Spleen (tissue), 7 donors: Measurements from ENCODE around the gene STARD9.

Source experiments
- CTCF ChIP-seq, 11 experiments: fragments of 200-600 bp in 7 of 11; fragments of 450-650 bp in 4 of 11; sonication (generic) in 4 of 11; IDR thresholded peaks in 8 of 11; conservative IDR thresholded peaks in 3 of 11; 1 replicate in 7 of 11; 2 replicates in 4 of 11; pipeline versions ENCODE4 v1.4.0 to v1.8.0; 2016 to 2021; ENCODE audit warnings: antibody characterized with exemption in 11 of 11, inconsistent platforms in 4 of 11, mild to moderate bottlenecking in 1 of 11
- POLR2A ChIP-seq, 3 donors: fragments of 450-650 bp; IDR thresholded peaks; one replicate each; pipeline ENCODE4 v1.5.1; 2017; ENCODE audit warnings: antibody characterized with exemption in 3 of 3, mild to moderate bottlenecking in 1 of 3
- donor health status: DM: no; HTN: no; CAD: no; lungs with moderate emphysema.
- donor health status: DM: no; HTN: no; CAD: no.
- donor health status: DM: no; HTN: no; CAD: no.

DNA sequence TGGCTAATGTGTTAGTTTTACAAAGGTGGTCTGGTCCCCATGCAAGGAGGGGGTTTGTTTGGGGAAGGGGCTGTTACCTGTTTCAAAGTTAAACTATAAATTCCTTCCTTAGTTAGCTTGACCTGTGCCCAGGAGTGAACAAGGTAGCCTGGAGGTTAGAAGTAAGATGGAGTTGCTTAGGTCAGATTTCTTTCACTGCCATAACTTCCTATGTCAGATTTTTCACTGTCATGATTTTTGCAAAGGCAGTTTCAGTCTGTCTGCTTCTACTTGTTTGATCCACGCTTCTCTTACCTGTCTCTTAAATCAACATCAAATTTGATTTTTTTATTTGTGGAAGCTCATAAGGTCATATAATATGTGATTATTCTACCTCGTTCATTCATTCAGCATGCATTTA, 28.6 kb downstream of the STARD9 start:
- TF ChIP-seq CTCF (IDR thresholded peaks at IDR 0.05 in 8 of 11, conservative IDR thresholded peaks at IDR 0.05 in 3 of 11) (no peak), POLR2A (IDR thresholded peaks at IDR 0.05) (no peak)
